HCEC 1CT (cell line): ENCODE measurements around the gene BCL11B.
"Not testable (repeated sequence)": the region's sequence is repeated elsewhere in the genome, so short reads cannot be mapped to it uniquely, and the experiment has no call there.

Source experiments
- DNase-seq: peaks from one replicate; pipeline ENCODE4 v3.0.0-alpha.2; 2017

The BCL11B gene

GRCh38 chr14:99194736-99195135 lies 77.3 kb downstream of the BCL11B start:
- no peak for DNase-seq

DNA sequence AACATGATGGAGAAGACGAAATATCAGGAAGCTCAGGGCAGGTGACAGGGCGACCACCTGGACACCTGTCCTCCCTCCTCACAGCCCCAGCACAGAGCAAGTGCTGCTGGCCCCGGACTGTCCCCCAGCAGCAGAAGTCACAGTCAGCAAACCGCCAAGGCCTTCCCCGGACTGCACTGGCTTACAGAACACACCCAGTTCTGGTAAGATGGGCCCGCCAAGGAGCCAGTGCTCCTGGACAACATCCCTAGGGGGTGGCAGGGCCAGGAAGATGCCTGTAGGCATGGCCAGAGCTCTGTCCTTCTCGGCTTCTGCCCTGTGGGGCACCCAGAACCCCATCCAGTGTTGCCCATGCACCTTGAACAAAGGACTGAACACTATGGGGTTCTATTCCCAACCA lies 77.9 kb downstream of the BCL11B start:
- no peak for DNase-seq

GRCh38 chr14:99192830-99193229 lies 79.2 kb downstream of the BCL11B start:
- no peak for DNase-seq

DNA sequence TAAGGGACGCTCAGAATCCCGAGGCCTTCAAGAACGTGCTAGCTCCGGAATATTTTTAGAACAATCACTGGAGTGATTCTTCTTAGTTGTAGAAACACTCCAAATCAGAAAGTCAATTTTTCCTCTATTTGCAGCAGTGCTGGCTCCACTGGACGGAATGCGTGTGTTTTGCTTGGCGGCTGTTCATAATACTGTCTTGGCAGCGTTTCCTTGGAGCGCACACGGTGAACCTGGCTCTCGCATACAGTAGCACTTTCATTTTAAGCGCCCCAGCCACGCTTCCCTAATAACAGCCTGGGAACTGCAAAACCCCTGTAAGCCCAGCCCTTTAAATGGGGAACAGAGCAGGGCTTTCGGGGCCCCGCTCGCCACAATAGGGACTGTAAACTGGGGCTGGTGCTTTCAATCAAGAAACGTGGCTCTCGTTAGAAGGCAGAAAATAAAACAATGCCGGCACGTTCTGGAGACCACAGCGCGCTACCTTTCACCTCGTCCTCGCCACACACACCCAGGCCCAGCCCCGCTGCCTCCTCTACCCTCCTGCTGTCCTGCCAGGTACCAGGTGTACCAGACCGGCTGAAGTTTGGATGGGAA lies 79.9 kb downstream of the BCL11B start:
- DNase-seq, result no peak

- no peak for DNase-seq
Observed at GRCh38 chr14:99191395-99192027, 80.5 kb downstream of the BCL11B start.

GRCh38 chr14:99190696-99191394 lies 81.2 kb downstream of the BCL11B start:
- DNase-seq, result no peak

- DNase-seq, result no peak
Observed at GRCh38 chr14:99189201-99189801, 82.7 kb downstream of the BCL11B start.

GRCh38 chr14:99188731-99189191 lies 83.2 kb downstream of the BCL11B start:
- no peak for DNase-seq

GRCh38 chr14:99187858-99188257 lies 84.1 kb downstream of the BCL11B start:
- DNase-seq, result no peak

GRCh38 chr14:99186956-99187690 lies 84.9 kb downstream of the BCL11B start:
- DNase-seq, result no peak

DNA sequence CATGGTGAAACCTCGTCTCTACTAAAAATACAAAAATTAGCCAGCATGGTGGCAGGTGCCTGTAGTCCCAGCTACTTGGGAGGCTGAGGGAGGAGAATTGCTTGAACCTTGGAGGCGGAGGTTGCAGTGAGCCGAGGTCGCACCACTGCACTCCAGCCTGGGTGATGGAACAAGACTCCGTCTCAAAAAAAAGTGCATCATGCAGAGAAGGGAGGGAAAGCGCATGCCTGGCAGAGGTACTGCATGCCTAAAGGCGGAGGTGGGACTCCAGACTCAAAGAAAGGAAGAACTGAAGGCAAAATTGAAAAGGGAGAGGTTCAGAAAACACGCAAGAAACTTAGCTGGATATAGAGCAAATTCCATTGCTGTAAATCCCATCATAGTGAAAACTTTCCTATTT lies 85.7 kb downstream of the BCL11B start:
- DNase-seq, result not testable (repeated sequence)

GRCh38 chr14:99185436-99186068 lies 86.4 kb downstream of the BCL11B start:
- DNase-seq, result no peak

DNA sequence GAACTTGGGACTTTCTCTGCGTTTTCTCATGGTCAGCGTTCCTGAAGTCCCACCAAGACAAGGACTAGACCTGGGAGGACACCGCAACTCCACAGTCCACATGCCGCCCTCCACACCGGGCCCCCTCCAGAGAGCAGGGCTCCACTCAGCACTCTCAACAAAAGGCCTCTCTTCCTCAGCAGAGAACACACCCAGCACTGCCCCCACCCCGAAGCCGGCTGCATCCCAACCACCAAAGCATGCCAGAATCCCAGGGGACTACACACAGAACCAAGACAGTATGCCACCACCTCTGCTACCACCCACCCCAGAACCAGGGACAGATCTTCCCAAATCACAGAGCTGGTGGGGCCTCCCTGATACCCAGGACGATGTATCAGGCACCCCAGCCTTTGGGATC lies 88.3 kb downstream of the BCL11B start:
- DNase-seq, result no peak

DNA sequence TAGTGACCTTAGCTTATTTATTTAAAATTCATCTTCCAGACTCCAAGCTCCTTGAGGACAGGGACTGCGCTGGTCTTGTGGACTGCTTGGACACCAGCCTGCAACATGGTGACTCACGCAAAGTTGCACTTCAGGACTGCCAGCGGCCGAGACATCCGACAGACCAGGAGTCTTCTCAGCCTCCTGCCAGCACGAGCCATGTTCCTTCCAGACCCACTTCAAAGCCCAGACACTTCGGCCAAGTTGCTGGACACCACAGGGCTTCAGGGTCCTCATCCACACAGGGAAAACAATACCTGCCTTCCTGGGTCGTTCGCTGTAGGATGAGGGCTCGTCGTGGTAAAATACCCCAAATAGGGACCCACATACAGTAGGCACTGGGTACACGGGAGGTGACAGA lies 88.7 kb downstream of the BCL11B start:
- no peak for DNase-seq

DNA sequence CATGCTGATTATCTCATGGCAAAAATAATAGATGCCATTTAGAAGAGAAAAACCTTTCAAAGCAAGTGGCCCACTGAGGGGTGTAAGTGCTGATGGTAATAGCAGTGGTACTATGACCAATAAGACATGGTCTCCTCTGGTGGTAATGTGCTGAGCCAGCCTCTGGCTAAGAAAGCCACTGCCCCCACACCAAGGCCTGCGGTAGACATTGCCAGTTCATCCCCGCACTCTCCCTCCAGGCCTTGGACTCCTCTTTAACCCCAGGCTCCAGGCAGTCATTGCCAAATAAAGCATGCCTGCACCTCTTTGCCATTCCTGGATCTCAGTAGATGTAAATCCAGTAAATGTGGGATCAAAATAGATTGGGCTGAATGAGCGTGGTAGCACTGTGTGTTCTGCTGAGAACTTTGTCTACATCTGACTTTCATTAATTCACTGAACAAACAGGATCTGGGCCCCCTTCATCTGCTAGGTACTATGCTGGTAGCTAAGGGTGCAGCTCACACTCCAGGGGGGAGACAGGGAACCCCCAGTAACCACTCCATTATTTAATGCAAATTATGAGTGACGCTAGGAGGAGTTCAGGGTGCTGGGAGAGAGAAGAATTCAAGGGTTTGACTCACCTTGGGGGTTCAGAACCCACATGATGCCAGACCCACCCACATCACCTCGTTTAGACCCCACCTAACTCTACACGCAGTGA lies 89.3 kb downstream of the BCL11B start:
- no peak for DNase-seq

GRCh38 chr14:99181804-99182520 lies 90.0 kb downstream of the BCL11B start:
- no peak for DNase-seq

DNA sequence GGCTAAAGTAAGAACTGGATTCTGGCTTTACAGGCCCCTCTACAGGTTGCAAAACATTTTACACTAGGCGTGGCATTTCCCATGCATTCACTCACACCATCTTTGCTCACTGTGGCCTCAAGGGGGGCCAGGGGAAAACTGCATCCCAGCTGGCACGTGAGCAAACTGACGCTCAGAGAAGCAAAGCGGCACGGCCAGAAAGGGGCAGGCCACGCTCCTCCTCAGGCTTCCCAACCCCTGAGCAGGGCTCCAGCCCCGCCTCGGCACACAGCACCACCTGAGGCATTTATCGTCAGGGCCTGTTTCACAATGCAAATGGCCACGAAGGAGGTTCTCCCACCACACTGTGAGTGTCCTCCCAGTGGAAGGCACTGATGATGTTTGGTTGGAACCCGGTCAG lies 90.8 kb downstream of the BCL11B start:
- DNase-seq, result no peak

- DNase-seq, result no peak
Observed at GRCh38 chr14:99179946-99180345, 92.1 kb downstream of the BCL11B start.

DNA sequence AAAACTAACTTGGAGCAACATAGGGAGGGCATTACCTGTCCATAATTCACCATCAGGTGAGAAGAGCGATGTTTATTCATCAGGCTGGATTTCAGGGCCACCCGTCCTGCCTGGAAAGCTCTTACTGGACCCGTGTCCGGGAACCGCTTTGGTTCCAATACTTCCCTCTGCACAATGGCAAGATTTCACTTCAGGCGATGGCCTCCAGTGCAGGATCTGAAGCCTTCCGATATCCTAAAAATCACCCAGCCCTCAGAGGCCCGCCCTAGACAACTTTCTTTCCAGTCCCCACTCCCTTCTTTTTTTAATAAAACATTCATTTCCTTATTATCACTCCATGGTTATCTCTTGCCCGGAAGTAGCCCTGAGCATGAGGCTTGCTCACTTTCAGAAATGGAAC lies 92.5 kb downstream of the BCL11B start:
- no peak for DNase-seq

DNA sequence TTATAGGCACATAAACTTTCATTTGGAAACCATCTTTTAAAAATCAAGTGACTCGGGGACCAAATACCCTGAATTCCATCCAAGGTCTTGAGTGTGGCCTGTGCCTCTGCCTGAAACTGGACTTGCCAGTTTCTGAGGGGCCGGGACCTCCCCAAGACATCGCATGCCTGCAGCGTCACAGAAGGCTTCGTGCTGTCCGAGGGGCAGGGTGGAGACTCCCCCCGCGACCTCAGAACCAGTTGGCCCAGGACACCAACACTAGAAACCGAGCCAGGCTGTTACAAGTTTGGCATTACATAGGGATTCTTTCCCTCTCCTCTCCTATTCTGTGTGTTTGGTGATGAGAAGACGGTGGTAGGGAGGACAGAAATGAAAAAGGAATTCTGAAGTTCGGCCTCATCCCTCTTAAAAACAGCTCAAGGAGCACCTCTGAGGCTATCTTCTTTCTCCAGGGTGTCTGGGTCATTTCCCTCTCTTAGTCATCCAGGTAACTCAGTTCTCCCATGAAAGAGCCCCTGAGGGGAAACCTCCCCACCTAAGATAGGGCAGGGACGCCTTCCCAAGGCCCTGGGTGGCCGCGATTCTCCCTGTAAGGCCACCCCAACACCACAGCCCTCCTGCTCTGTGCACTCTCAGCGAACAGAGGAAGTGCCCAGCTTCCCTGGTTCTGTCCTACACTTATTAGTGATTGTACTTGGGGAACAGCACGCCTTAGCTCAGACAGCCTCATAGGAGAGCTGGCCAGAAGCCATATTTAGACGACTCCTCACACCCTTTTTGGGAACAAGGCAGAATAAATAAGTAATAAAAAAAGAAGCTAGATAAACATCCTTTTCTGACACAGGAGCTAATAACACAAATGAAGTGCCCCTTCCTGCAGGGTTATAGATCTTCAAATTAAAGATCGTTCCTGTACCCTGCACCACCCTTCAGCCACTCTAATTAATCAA lies 93.8 kb downstream of the BCL11B start:
- no peak for DNase-seq
